ENCODE measurements around the gene KIF1B. TPM values are rescaled to one million over a fixed set of nuclear protein-coding genes. Genes with fewer than 3 reads are reported as not detected.

Gene KIF1B
- total RNA-seq, 1 experiment from 2014 or later: 70.1 TPM

GRCh38 chr1:10308001-10308400 lies 97.6 kb downstream of the KIF1B start (continued):
- TF ChIP-seq AFF4 (CRISPR knock-in tag; IDR thresholded peaks at IDR 0.05; ENCODE audit: borderline replicate concordance) (no peak), MXD4 (CRISPR knock-in tag; IDR thresholded peaks at IDR 0.05; ENCODE audit: borderline replicate concordance) (no peak), FOXK1 (CRISPR knock-in tag; IDR thresholded peaks at IDR 0.05) (no peak), ZNF532 (CRISPR knock-in tag; IDR thresholded peaks at IDR 0.05; ENCODE audit: borderline replicate concordance) (no peak), ZNF423 (CRISPR knock-in tag; IDR thresholded peaks at IDR 0.05) (no peak), E2F5 (CRISPR knock-in tag; IDR thresholded peaks at IDR 0.05) (no peak), PRRX2 (CRISPR knock-in tag; IDR thresholded peaks at IDR 0.05) (no peak), ZNF121 (CRISPR knock-in tag; IDR thresholded peaks at IDR 0.05) (no peak), ATF2 (CRISPR knock-in tag; IDR thresholded peaks at IDR 0.05; ENCODE audit: borderline replicate concordance, low read depth) (no peak)

GRCh38 chr1:10309243-10310011 lies 99.1 kb downstream of the KIF1B start:
- peaks cover 12% of the 10 kb centered on the region; the same call in 1 of the 2 replicates for H3K36me3 Mint-ChIP-seq
- H3K4me3 Mint-ChIP-seq: no peak overlapping the region
- ATAC-seq: no peak

More at GRCh38 chr1:10309243-10310011, 99.1 kb downstream of the KIF1B start:
- POLR2A ChIA-PET: no interaction called here
- Mint-ChIP-seq H3K9me3 (no peaks in the 10 kb centered on the region), H3K27me3 (ENCODE audit: low read depth) (no peaks in the 10 kb centered on the region), H3K27ac (no peak overlapping the region), H3K4me1 (no peaks in the 10 kb centered on the region)
- TF ChIP-seq ZBTB21 (CRISPR knock-in tag; IDR thresholded peaks at IDR 0.05; ENCODE audit: borderline replicate concordance) (no peak), EMX1 (CRISPR knock-in tag; IDR thresholded peaks at IDR 0.05) (no peak), PREB (CRISPR knock-in tag; IDR thresholded peaks at IDR 0.05; ENCODE audit: borderline replicate concordance) (no peak), ZNF425 (CRISPR knock-in tag; conservative IDR thresholded peaks at IDR 0.05) (no peak), ERG (CRISPR knock-in tag; IDR thresholded peaks at IDR 0.05) (no peak), AR (CRISPR knock-in tag; IDR thresholded peaks at IDR 0.05) (no peak)
- CTCF ChIA-PET: interaction anchor here (0.6 kb wide), 1 partner anchor 293 kb away, joined by 3 read pairs; no protein-coding TSS in a partner anchor
- DNase-seq (ENCODE audit: low spot score): no peak
